Muscle layer of duodenum (tissue), 2 donors: ENCODE results near the gene CILP.

Source experiments
- H3K27ac ChIP-seq: one replicate; pipeline ENCODE4 v1.7.0; 2013; ENCODE audit warnings: mild to moderate bottlenecking, low read length
- H3K27me3 ChIP-seq: one replicate; pipeline ENCODE4 v1.7.0; 2013; ENCODE audit warnings: low read depth, mild to moderate bottlenecking, control low read depth, low read length
- H3K36me3 ChIP-seq, 2 donors: one replicate each; pipeline ENCODE4 v1.7.0; 2013; ENCODE audit warnings: low read length in 2 of 2, control low read depth in 1 of 2, mild to moderate bottlenecking in 1 of 2; ENCODE audit not compliant: insufficient read depth in 2 of 2, control insufficient read depth in 1 of 2
- H3K4me1 ChIP-seq, 2 donors: one replicate each; pipeline ENCODE4 v1.7.0; 2013; ENCODE audit warnings: low read length in 2 of 2, mild to moderate bottlenecking in 2 of 2, control low read depth in 1 of 2, moderate library complexity in 1 of 2; ENCODE audit not compliant: insufficient read depth in 2 of 2, control insufficient read depth in 1 of 2
- H3K4me3 ChIP-seq, 2 donors: one replicate each; pipeline ENCODE4 v1.7.0; 2013; ENCODE audit warnings: low read length in 2 of 2, low read depth in 1 of 2, mild to moderate bottlenecking in 1 of 2
- H3K9me3 ChIP-seq, 2 donors: one replicate each; pipeline ENCODE4 v1.7.0; 2013; ENCODE audit warnings: low read length in 2 of 2, control low read depth in 1 of 2, mild to moderate bottlenecking in 1 of 2; ENCODE audit not compliant: control insufficient read depth in 1 of 2
- donor health status: healthy.

CILP gene

DNA sequence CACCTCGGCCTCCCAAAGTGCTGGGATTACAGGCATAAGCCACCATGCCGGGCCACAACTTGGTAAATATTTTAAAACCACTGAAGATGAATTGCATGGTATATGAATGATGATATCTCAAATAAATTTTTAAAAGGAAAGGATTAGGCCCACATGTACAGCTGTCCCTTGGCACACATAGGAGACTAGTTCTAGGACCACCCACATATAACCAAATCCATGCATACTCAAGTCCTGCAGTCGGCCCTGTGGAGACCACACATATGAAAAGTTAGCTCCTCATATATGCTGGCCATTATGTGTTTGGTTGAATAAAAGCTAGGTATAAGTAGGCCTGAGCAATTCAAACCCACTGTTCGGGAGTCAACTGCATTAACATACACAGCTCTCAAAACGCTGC is 36.8 kb downstream of the CILP start:
- Histone ChIP-seq H3K9me3 (no peaks in the 10 kb centered on the region), H3K4me3 (no peak overlapping the region), H3K36me3 (peaks cover 22 to 42% of the 10 kb centered on the region in 2 donors), H3K27me3 (no peaks in the 10 kb centered on the region), H3K4me1 (no peaks in the 10 kb centered on the region), H3K27ac (no peak overlapping the region)

DNA sequence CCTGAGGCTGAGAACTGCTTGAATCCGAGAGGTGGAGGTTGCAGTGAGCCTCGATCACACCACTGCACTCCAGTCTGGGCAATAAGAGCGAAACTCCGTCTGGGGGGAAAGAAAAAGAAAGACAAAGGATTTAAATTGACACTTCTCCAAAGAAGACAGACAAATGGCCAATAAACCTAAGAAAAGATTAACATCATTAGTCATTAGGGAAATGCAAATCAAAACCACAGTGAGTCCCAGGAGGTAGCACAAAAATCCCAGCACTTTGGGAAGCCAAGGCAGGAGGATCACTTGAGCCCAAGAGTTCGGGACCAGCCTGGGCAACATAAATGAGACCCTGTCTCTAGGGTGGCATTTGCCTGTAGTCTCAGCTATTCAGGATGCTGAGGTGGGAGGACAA is 38.7 kb downstream of the CILP start:
- Histone ChIP-seq H3K9me3 (no peaks in the 10 kb centered on the region), H3K27me3 (no peaks in the 10 kb centered on the region), H3K36me3 (peaks cover 16 to 35% of the 10 kb centered on the region in 2 donors), H3K4me1 (no peaks in the 10 kb centered on the region), H3K4me3 (no peak overlapping the region), H3K27ac (no peak overlapping the region)

DNA sequence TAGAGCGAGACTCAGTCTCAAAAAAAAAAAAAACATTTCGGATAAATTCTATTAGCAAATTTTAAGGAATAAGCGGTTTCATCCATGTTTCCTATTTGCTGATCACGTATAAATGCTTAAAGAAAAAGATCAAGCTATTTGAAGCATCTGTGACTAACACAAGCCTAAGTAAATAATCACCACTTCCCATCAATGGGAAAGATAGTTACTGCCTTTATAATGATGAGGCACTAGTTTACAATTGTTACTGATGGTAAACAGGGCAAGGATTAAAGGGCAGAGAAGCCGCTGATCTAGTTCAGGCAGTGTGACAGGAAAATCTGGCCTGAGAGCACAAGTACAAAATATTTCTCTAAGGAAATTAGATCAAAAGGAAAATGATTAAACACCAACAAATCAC is 39.8 kb downstream of the CILP start:
- no peaks in the 10 kb centered on the region for H3K4me1 ChIP-seq
- peaks cover 17 to 30% of the 10 kb centered on the region in 2 donors for H3K36me3 ChIP-seq

DNA sequence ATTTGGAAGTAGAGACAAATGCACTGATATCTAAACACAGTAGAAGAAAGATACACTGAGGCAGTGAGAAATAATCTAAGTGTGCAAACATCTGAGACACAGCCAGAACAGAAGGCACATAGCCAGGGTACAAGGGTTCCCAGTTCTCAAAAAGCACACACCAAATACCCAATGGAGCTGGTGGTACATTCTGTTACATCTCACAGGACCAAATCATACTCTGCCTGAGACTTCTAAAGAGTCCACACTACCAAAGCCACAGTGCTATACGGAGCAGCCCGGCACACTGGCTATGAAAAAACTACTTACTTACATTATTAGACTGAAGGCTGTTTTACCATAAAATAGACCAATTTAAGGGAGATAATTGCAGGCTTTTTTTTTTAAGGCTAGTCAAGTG is 45.4 kb downstream of the CILP start:
- Histone ChIP-seq H3K27ac (no peak overlapping the region), H3K27me3 (no peaks in the 10 kb centered on the region), H3K9me3 (no peaks in the 10 kb centered on the region), H3K4me1 (no peaks in the 10 kb centered on the region), H3K4me3 (no peak overlapping the region), H3K36me3 (peaks cover 8 to 15% of the 10 kb centered on the region in 2 donors)

More for the DNA sequence above, 39.8 kb downstream of the CILP start:
- H3K9me3 ChIP-seq, result no peaks in the 10 kb centered on the region
- no peaks in the 10 kb centered on the region for H3K27me3 ChIP-seq
- H3K4me3 ChIP-seq, result no peak overlapping the region
- H3K27ac ChIP-seq, result no peak overlapping the region

DNA sequence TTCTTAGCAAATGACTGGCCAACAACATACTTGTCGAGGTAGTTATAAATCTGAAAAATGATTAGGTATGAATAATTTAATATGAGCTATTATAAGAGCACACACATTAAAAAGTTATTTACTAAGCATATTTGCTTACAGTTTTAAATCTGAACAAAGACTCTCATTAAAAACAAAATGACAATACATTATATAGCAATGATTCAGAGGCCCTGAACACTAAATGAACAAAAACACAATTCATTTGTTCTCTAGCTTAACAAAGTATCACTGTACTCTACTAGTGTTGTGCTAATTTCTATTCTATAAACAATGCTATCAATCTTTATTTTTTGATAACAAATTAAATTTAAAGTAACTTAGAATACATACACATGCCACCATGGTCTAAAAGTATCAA is 47.1 kb downstream of the CILP start:
- H3K9me3 ChIP-seq, result no peaks in the 10 kb centered on the region
- H3K36me3 ChIP-seq, result peaks cover 8 to 19% of the 10 kb centered on the region in 2 donors
- no peak overlapping the region for H3K27ac ChIP-seq
- no peaks in the 10 kb centered on the region for H3K4me1 ChIP-seq
- H3K27me3 ChIP-seq, result no peaks in the 10 kb centered on the region
- no peak overlapping the region for H3K4me3 ChIP-seq

DNA sequence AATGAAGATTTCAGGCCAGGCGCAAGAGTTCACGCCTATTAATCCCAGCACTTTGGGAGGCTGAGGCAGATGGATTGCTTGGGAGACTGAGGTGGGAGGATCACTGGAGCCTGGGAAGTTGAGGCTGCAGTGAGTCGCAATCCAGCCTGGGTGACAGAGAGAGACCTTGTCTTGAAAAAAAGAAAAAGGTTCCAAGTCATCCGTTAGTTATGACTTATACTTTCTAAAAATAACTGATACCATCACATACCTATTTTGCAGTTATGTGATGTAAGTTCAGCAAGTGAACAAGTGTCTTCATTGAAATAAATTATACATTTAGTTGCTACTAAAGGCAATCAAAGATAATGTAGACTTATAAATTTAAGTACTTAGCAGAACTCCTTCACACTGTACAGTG is 48.2 kb downstream of the CILP start:
- Histone ChIP-seq H3K4me3 (no peak overlapping the region), H3K36me3 (peaks cover 14 to 30% of the 10 kb centered on the region in 2 donors), H3K27me3 (no peaks in the 10 kb centered on the region), H3K27ac (no peak overlapping the region), H3K4me1 (no peaks in the 10 kb centered on the region), H3K9me3 (no peaks in the 10 kb centered on the region)

DNA sequence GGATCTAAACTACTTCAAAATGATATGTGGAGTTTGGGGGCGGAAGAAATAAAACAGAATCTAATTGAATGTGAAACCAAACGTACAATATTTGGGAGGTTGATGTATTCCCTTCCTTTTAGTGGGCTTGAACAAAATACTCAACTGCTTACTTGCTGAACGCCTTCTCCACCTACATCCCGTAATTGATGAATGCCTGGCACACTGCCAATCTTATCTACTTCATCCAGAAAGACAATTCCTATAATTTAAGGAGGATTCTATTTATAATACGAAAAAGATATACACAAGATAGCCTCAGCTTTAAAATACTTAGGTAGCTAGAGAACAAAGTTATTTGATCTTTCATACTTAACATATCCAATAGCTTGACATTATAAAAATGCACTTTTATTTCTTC is 54.6 kb downstream of the CILP start:
- Histone ChIP-seq H3K36me3 (peaks cover 55 to 58% of the 10 kb centered on the region in 2 donors), H3K27ac (no peak overlapping the region)

DNA sequence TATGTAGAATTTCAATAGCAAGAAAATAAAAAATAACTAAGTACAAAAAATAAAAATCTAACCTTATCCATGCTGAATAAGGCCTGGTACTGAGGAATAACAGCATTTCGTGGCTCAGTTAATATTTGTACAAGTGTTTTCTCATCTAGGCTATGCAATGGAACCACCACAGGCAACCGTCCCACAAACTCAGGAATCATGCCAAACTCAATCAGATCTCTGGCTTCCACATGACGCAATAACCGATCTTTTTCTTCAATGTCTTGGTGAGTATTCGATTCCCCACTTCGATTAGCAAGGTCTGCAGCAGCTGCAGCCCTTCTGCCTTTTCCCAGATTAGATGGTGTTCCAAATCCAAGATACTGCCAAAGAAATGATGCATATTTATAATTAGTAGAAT is 56.6 kb downstream of the CILP start:
- Histone ChIP-seq H3K4me3 (no peak overlapping the region), H3K27ac (no peak overlapping the region), H3K9me3 (no peaks in the 10 kb centered on the region), H3K36me3 (peaks cover 56 to 71% of the 10 kb centered on the region in 2 donors), H3K4me1 (no peaks in the 10 kb centered on the region), H3K27me3 (no peaks in the 10 kb centered on the region)

More for the DNA sequence above, 54.6 kb downstream of the CILP start:
- Histone ChIP-seq H3K27me3 (no peaks in the 10 kb centered on the region), H3K9me3 (no peaks in the 10 kb centered on the region), H3K4me1 (no peaks in the 10 kb centered on the region), H3K4me3 (no peak overlapping the region)

DNA sequence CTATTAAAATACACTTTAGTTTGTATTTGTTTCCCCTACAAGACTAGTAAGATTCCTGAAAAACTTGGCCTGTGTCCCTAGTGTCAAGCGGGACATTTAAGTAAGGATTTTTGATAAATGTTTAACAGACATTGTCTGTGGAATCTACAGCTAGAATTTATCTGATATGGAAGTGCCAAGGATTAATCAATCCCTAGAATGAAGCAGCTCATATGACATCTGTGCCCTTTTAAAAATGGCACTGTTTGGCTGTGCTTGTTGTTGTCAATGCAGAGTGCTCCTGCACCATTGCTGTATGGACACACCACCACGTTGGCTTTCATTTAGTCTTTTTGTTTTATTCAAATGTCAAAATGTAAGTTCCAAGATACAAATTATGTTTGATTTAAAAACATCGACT is 63.4 kb downstream of the CILP start:
- H3K4me1 ChIP-seq, result no peaks in the 10 kb centered on the region
- H3K27me3 ChIP-seq, result no peaks in the 10 kb centered on the region
- H3K27ac ChIP-seq, result no peak overlapping the region
- no peak overlapping the region for H3K4me3 ChIP-seq
- peaks cover 19 to 33% of the 10 kb centered on the region in 2 donors for H3K36me3 ChIP-seq
- no peaks in the 10 kb centered on the region for H3K9me3 ChIP-seq

DNA sequence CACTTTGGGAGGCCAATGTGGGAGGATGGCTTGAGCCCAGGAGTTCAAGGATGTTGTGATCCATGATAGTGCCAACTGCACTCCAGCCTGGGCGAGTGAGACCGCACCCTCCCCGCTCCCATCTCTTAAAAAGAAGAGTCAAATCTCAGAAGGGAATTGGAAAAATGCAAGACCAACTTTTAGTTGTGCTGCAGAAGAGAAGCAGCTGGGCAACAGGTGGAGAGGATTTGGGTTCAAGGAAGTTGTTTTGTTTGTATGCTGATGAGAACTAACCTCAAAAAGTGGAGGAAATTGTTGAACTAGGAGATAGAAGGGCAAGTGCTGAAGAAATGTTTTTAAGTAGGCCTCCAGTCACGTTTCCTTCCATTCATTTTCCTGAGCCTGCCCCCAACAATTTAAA is 64.8 kb downstream of the CILP start:
- H3K9me3 ChIP-seq, result no peaks in the 10 kb centered on the region
- no peak overlapping the region for H3K4me3 ChIP-seq
- no peaks in the 10 kb centered on the region for H3K27me3 ChIP-seq
- no peaks in the 10 kb centered on the region for H3K4me1 ChIP-seq
- peaks cover 19 to 30% of the 10 kb centered on the region in 2 donors for H3K36me3 ChIP-seq
- H3K27ac ChIP-seq, result no peak overlapping the region
